ENCODE measurements around the gene CLEC10A.

- TF ChIP-seq CTCF (IDR thresholded peaks at IDR 0.05 in 2 of 3, conservative IDR thresholded peaks at IDR 0.05 in 1 of 3; ENCODE audit: control insufficient read depth in 2 of 3, extremely low read depth in 1 of 3, insufficient read depth in 1 of 3, low read depth in 3 of 3, low read length in 3 of 3) (peak; percentile 58 to 87 (median 65)), CBX3 (IDR thresholded peaks at IDR 0.05; ENCODE audit: borderline replicate concordance, low read depth) (no peak), EZH2 (IDR thresholded peaks at IDR 0.05; ENCODE audit: borderline replicate concordance, control insufficient read depth, low read depth, low read length) (no peak)
Observed at GRCh38 chr17:7045492-7046126, 34.4 kb downstream of the CLEC10A start.
